ENCODE results near the gene AGR2. TPM values are rescaled to one million over a fixed set of nuclear protein-coding genes. Genes with fewer than 3 reads are reported as not detected.

The AGR2 gene
- total RNA-seq, 1 donor from 2014 or later, result 25.8 TPM

- Mint-ChIP-seq H3K36me3 (ENCODE audit: insufficient read depth) (peaks cover 12% of the 10 kb centered on the region), H3K27me3 (no peaks in the 10 kb centered on the region), H3K27ac (no peak overlapping the region), H3K9me3 (ENCODE audit: low read depth) (no peaks in the 10 kb centered on the region), H3K4me3 (ENCODE audit: low read depth) (no peak overlapping the region), H3K4me1 (ENCODE audit: low read depth) (peaks cover 4% of the 10 kb centered on the region)
- DNase-seq (ENCODE audit: low spot score, unreplicated experiment), result no peak
- TF ChIP-seq CTCF (IDR thresholded peaks at IDR 0.05; ENCODE audit: unreplicated experiment), result no peak
Measured at GRCh38 chr7:16779051-16779450, 25.7 kb downstream of the AGR2 start.

- no peak overlapping the region for H3K27ac Mint-ChIP-seq
- no peak for TF ChIP-seq CTCF (IDR thresholded peaks at IDR 0.05; ENCODE audit: unreplicated experiment)
- H3K9me3 Mint-ChIP-seq (ENCODE audit: low read depth), result no peaks in the 10 kb centered on the region
- peaks cover 4% of the 10 kb centered on the region for H3K4me1 Mint-ChIP-seq (ENCODE audit: low read depth)
- H3K27me3 Mint-ChIP-seq, result no peaks in the 10 kb centered on the region
- no peak overlapping the region for H3K4me3 Mint-ChIP-seq (ENCODE audit: low read depth)
- peaks cover 10% of the 10 kb centered on the region for H3K36me3 Mint-ChIP-seq (ENCODE audit: insufficient read depth)
- no peak for DNase-seq (ENCODE audit: low spot score, unreplicated experiment)
Measured at GRCh38 chr7:16778476-16778875, 26.3 kb downstream of the AGR2 start.

- no peak overlapping the region for H3K27ac Mint-ChIP-seq
Measured at GRCh38 chr7:16776053-16776452, 28.7 kb downstream of the AGR2 start.

GRCh38 chr7:16774986-16775385 lies 29.8 kb downstream of the AGR2 start:
- Mint-ChIP-seq H3K9me3 (ENCODE audit: low read depth) (no peaks in the 10 kb centered on the region), H3K27me3 (no peaks in the 10 kb centered on the region), H3K4me3 (ENCODE audit: low read depth) (no peak overlapping the region), H3K27ac (no peak overlapping the region), H3K4me1 (ENCODE audit: low read depth) (peaks cover 15% of the 10 kb centered on the region), H3K36me3 (ENCODE audit: insufficient read depth) (no peaks in the 10 kb centered on the region)
- no peak for TF ChIP-seq CTCF (IDR thresholded peaks at IDR 0.05; ENCODE audit: unreplicated experiment)
- DNase-seq (ENCODE audit: low spot score, unreplicated experiment), result no peak

More at GRCh38 chr7:16776053-16776452, 28.7 kb downstream of the AGR2 start:
- Mint-ChIP-seq H3K4me1 (ENCODE audit: low read depth) (peaks cover 9% of the 10 kb centered on the region), H3K36me3 (ENCODE audit: insufficient read depth) (peaks cover 1% of the 10 kb centered on the region), H3K27me3 (no peaks in the 10 kb centered on the region), H3K4me3 (ENCODE audit: low read depth) (no peak overlapping the region), H3K9me3 (ENCODE audit: low read depth) (no peaks in the 10 kb centered on the region)
- no peak for DNase-seq (ENCODE audit: low spot score, unreplicated experiment)
- TF ChIP-seq CTCF (IDR thresholded peaks at IDR 0.05; ENCODE audit: unreplicated experiment), result no peak

GRCh38 chr7:16774294-16774693 lies 30.5 kb downstream of the AGR2 start:
- H3K27me3 Mint-ChIP-seq, result no peaks in the 10 kb centered on the region
- no peak for DNase-seq (ENCODE audit: low spot score, unreplicated experiment)
- no peak overlapping the region for H3K4me3 Mint-ChIP-seq (ENCODE audit: low read depth)
- TF ChIP-seq CTCF (IDR thresholded peaks at IDR 0.05; ENCODE audit: unreplicated experiment), result no peak
- H3K36me3 Mint-ChIP-seq (ENCODE audit: insufficient read depth), result peaks cover 3% of the 10 kb centered on the region
- H3K27ac Mint-ChIP-seq, result peak overlapping the region; percentile 57
- no peaks in the 10 kb centered on the region for H3K9me3 Mint-ChIP-seq (ENCODE audit: low read depth)
- peaks cover 15% of the 10 kb centered on the region for H3K4me1 Mint-ChIP-seq (ENCODE audit: low read depth)

Measured in progenitor cell of endocrine pancreas (in vitro differentiated cells).